ENCODE results near the gene MYO15B.

GRCh38 chr17:75639771-75640555 is 52.4 kb downstream of the MYO15B start:
- TF ChIP-seq CTCF (IDR thresholded peaks at IDR 0.05; ENCODE audit: low read length) = no peak
- TF ChIP-seq EZH2 (IDR thresholded peaks at IDR 0.05; ENCODE audit: borderline replicate concordance, low read length) = no peak
